ENCODE results near the gene RAC3.

GRCh38 chr17:82031885-82032627 is 578 bp downstream of the RAC3 start:
- TF ChIP-seq, protein P1, sequence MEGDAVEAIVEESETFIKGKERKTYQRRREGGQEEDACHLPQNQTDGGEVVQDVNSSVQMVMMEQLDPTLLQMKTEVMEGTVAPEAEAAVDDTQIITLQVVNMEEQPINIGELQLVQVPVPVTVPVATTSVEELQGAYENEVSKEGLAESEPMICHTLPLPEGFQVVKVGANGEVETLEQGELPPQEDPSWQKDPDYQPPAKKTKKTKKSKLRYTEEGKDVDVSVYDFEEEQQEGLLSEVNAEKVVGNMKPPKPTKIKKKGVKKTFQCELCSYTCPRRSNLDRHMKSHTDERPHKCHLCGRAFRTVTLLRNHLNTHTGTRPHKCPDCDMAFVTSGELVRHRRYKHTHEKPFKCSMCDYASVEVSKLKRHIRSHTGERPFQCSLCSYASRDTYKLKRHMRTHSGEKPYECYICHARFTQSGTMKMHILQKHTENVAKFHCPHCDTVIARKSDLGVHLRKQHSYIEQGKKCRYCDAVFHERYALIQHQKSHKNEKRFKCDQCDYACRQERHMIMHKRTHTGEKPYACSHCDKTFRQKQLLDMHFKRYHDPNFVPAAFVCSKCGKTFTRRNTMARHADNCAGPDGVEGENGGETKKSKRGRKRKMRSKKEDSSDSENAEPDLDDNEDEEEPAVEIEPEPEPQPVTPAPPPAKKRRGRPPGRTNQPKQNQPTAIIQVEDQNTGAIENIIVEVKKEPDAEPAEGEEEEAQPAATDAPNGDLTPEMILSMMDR (IDR thresholded peaks at IDR 0.05) = no peak
- TF ChIP-seq POLR2A (IDR thresholded peaks at IDR 0.05) = no peak
- no peak for TF ChIP-seq EP300 (IDR thresholded peaks at IDR 0.05)

All from tibial nerve (tissue), 4 donors.